NOMO-1 treated with DMSO at 0.1 percent for 48 hours (cell line): ENCODE results near the gene GNG2.

ENCODE experiments used
- DNase-seq: peaks from one replicate; lab custom pipeline; 2025; ENCODE audit not compliant: unreplicated experiment; lab: John Stamatoyannopoulos, UW

Gene GNG2

GRCh38 chr14:51852541-51852940 lies 7.9 kb upstream of the GNG2 start:
- DNase-seq: no peak

GRCh38 chr14:51855234-51855633 lies 5.2 kb upstream of the GNG2 start:
- DNase-seq: no peak

GRCh38 chr14:51856792-51857296 lies 3.6 kb upstream of the GNG2 start:
- DNase-seq: no peak

GRCh38 chr14:51859131-51859530 lies 1.3 kb upstream of the GNG2 start:
- no peak for DNase-seq

- DNase-seq: no peak
These were observed 550 bp downstream of the GNG2 start for GRCh38 chr14:51860825-51861499.

GRCh38 chr14:51862176-51862796 lies 1.9 kb downstream of the GNG2 start:
- no peak for DNase-seq

- no peak for DNase-seq
These were observed 2.4 kb downstream of the GNG2 start for GRCh38 chr14:51862860-51863259.

GRCh38 chr14:51865953-51866747 lies 5.7 kb downstream of the GNG2 start:
- DNase-seq: no peak

GRCh38 chr14:51867741-51868140 lies 7.3 kb downstream of the GNG2 start:
- DNase-seq: no peak

GRCh38 chr14:51868405-51868804 lies 8.0 kb downstream of the GNG2 start:
- DNase-seq: no peak

GRCh38 chr14:51869411-51870100 lies 9.1 kb downstream of the GNG2 start:
- no peak for DNase-seq

- no peak for DNase-seq
These were observed 10.2 kb downstream of the GNG2 start for GRCh38 chr14:51870606-51871005.

- no peak for DNase-seq
These were observed 11.4 kb downstream of the GNG2 start for GRCh38 chr14:51871846-51872245.

- DNase-seq: no peak
These were observed 12.0 kb downstream of the GNG2 start for GRCh38 chr14:51872396-51872795.

GRCh38 chr14:51873221-51873893 lies 12.9 kb downstream of the GNG2 start:
- peak; percentile 68 for DNase-seq

GRCh38 chr14:51877810-51878209 lies 17.4 kb downstream of the GNG2 start:
- no peak for DNase-seq

- DNase-seq: no peak
These were observed 18.8 kb downstream of the GNG2 start for GRCh38 chr14:51879170-51879569.

GRCh38 chr14:51880835-51881580 lies 20.6 kb downstream of the GNG2 start:
- no peak for DNase-seq

- DNase-seq: no peak
These were observed 21.2 kb downstream of the GNG2 start for GRCh38 chr14:51881636-51882035.

GRCh38 chr14:51883232-51883631 lies 22.8 kb downstream of the GNG2 start:
- DNase-seq: no peak
